T-helper 2 cell (primary cell): Measurements from ENCODE around the gene SPATS2.
"Not testable (repeated sequence)": the region's sequence is repeated elsewhere in the genome, so short reads cannot be mapped to it uniquely, and the experiment has no call there.

Experiments used
- DNase-seq, 5 experiments: peaks; one replicate each; pipeline versions ENCODE4 v3.0.0 to v3.0.0-alpha.2; 2012 to 2022
- total RNA-seq, 2 donors: gene quantifications; one replicate each; lab custom pipeline; 2026; lab: John Stamatoyannopoulos, UW

SPATS2 gene
- 5.3 to 7.2 reads per million in 2 donors for total RNA-seq

- no peak for DNase-seq
Observed at GRCh38 chr12:49367381-49368239, at the start of gene SPATS2. TSS of gene SPATS2 (plus strand) at chr12:49367462. CDS start at chr12:49461013, 93,551 bp downstream.

- DNase-seq: not testable (repeated sequence)
Observed at GRCh38 chr12:49320411-49321103, 46.7 kb upstream of the SPATS2 start.

GRCh38 chr12:49322367-49322707, 44.9 kb upstream of the SPATS2 start:
- DNase-seq: no peak

- DNase-seq: peak; percentile 85 to 98 (median 95)
Observed at GRCh38 chr12:49322708-49323523, 44.3 kb upstream of the SPATS2 start, which contains the start of gene TROAP. TSS of gene TROAP (plus strand) at chr12:49323255. CDS start at chr12:49323609, 354 bp downstream.

GRCh38 chr12:49323524-49324097, 43.7 kb upstream of the SPATS2 start:
- DNase-seq: no peak

GRCh38 chr12:49325606-49326005, 41.7 kb upstream of the SPATS2 start:
- no peak for DNase-seq

- DNase-seq: no peak
Observed at GRCh38 chr12:49327368-49327767, 39.9 kb upstream of the SPATS2 start.

- DNase-seq: no peak
Observed at GRCh38 chr12:49327887-49328286, 39.4 kb upstream of the SPATS2 start.

GRCh38 chr12:49328816-49329215, 38.4 kb upstream of the SPATS2 start:
- DNase-seq: no peak

GRCh38 chr12:49330032-49330619, 37.1 kb upstream of the SPATS2 start:
- no peak for DNase-seq

- DNase-seq: no peak
Observed at GRCh38 chr12:49330631-49331379, 36.5 kb upstream of the SPATS2 start.

- DNase-seq: no peak
Observed at GRCh38 chr12:49331380-49332222, 35.7 kb upstream of the SPATS2 start.

GRCh38 chr12:49332441-49332861, 34.8 kb upstream of the SPATS2 start:
- no peak for DNase-seq

GRCh38 chr12:49332891-49333371, 34.3 kb upstream of the SPATS2 start:
- no peak for DNase-seq

GRCh38 chr12:49333778-49334177, 33.5 kb upstream of the SPATS2 start:
- not testable (repeated sequence) for DNase-seq

GRCh38 chr12:49334226-49334625, 33.0 kb upstream of the SPATS2 start:
- DNase-seq: no peak

- no peak for DNase-seq
Observed at GRCh38 chr12:49334681-49335080, 32.6 kb upstream of the SPATS2 start.

- no peak for DNase-seq
Observed at GRCh38 chr12:49335118-49335954, 31.9 kb upstream of the SPATS2 start.

GRCh38 chr12:49335955-49336644, 31.2 kb upstream of the SPATS2 start:
- DNase-seq: no peak
